ENCODE data around the gene SYNE1.
"Not testable (repeated sequence)": the region's sequence is repeated elsewhere in the genome, so short reads cannot be mapped to it uniquely, and the experiment has no call there.

The SYNE1 gene

DNA sequence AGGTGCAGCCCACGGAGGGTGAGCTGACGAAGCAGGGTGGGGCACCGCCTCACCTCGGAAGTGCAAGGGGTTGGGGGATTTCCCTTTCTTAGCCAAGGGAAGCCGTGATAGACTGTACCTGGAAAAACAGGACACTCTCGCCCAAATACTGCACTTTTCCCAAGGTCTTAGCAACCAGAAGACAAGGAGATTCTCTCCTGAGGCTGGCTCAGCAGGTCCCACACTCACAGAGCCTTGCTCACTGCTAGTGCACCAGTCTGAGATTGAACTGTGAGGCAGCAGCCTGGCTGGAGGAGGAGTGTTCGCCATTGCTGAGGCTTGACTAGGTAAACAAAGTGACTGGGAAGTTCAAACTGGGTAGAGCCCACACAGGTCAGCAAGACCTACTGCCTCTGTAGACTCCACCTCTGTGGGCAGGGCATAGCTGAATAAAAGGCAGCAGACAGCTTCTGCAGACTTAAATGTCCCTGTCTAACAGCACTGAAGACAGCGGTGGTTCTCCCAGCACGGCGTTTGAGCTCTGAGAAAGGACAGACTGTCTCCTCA is 28.0 kb downstream of the SYNE1 start:
- DNase-seq = no peak

DNA sequence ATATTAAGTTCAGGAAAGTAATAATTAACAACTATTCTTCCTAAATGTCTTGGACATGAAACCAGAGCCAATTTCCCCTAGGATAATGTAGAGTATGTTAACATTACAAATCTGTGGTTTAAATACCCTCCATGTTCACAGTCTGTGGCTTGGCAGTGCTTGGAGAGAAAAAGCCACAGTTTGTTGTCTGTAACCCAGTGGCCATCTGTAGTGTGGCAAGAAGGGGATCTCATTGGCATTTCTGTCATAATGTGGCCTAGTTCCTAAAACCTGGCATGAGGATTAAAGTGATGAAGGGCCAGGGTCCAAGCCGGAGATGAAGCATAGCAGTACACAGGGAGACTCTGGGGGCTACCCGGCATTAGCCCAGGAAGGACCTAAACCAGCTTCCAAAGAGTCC is 31.2 kb downstream of the SYNE1 start:
- DNase-seq = no peak

DNA sequence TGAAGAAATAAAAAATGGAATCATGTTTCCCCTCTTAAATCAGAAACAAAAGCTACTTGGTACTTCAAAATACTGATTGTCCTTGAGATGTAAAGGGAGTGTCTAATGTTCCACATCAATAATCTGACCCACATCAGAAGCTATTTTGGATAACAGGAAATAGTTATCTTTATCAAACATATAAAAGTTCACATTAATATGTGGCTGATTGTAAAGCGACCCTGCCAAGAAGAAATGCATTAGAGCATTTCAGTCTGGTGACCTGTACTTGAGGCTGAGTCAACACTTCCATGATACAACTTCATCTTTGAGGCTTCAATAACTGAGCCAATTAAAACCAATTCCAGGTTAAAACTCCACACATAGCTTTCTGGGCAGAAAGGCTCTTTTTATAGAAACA is 31.8 kb downstream of the SYNE1 start:
- no peak for DNase-seq

- no peak for DNase-seq
These were observed 33.3 kb downstream of the SYNE1 start for GRCh38 chr6:152603911-152604310.

DNA sequence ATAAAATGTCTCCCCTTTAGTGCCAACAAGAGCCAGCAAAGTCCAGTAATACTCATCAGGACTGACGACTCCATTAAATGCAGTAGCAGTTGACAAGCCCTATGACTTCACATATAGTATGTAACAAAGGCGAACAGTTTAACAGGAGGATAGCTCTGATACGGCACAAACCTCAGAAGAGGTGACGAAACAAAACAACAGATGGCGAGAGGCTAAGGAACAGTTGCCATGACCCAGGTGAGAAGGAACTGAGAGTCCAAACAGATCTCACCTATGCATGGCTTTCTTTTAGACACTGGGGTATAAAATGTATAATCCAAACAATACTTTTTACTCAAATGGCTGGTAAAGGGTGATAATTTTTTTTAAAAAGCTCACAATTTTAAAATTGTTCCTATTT is 37.1 kb downstream of the SYNE1 start:
- DNase-seq = no peak

DNA sequence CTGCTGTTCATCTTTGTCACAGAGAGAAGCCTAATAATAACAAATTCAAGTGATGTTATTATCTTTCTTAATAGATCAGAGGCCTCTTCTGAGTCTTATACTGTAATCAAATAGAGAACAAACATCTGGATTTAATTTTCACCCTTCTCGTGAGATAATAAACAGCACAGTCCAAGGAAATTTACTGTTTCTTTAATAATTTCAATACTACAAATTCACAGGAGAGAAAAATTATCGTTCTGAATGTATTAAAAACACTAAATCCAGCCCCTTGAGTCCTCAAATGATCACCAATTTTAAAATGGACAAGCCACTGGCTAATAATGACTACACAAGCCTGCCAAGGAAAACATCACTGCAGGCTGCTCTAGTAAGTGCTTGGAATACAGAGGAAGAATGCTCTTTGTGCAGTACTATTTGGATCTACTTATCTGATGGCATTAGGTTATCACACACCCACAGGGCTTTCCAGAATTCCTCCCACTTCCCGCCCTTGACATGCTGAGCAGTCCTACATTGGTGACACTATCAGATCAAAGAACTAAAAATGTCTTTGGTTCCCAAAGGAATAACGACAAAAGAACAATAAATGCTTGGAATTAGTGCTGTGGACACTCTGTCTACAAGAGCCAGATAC is 38.1 kb downstream of the SYNE1 start:
- no peak for DNase-seq

DNA sequence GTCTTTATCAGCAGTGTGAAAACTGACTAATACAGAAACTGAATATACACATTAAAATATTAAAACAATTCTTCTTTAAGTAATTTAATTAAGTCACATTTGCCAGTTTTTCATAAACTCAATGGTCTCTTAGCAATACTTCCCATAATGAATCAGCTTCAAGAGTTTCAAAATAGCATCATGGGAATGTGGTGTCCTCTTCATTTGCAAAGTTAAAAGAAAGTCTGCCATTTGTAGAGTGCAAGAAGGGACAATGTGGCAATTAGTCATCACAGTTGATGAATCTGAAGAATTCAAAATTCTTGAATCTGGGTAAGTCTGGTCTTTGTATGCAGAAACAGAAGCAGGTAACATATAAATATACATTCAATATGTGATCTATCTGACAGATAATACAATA is 38.7 kb downstream of the SYNE1 start:
- DNase-seq = no peak

- DNase-seq = no peak
These were observed 40.4 kb downstream of the SYNE1 start for GRCh38 chr6:152596726-152597125.

DNA sequence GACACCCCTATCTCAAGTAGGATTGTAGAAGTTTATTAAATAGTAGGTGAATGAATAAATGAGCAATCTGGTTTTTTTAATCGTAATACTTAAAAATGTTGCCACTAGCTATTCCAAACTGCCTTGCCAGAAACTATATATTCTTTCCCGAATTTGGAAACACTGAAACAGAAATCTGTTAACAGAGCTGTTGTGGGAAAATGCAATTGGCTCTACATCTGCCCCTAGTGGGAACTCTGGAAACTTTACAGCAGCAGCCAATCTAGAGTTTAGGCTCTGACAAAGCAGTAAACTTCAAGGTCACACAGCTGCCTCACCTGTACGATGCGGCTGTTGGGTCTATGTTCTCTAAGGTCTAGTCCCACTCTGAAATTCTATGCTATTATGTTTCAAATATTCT is 41.7 kb downstream of the SYNE1 start:
- no peak for DNase-seq

- no peak for DNase-seq
These were observed 42.5 kb downstream of the SYNE1 start for GRCh38 chr6:152594701-152595100.

DNA sequence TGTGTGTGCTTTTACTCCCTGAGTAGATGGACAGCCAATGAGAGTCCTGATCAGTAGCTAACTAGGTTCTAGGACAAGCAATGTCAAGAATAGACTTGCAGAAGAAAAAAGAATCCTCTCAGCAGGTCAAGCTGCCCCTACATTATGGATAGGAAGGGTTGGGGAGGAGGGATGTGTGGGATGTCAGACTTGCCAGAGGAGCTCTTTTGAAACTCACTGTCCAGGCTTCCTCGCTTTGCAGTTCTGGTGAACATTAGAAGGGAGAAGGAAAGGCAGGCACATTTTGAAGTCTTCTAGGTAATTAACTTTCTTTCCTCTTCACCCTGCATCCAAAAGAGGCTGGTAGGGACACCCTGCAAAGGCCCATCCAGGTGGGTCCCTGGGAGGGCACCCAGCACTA is 48.7 kb downstream of the SYNE1 start:
- DNase-seq = no peak

GRCh38 chr6:152587473-152587872 is 49.7 kb downstream of the SYNE1 start:
- no peak for DNase-seq

- DNase-seq = no peak
These were observed 51.9 kb downstream of the SYNE1 start for GRCh38 chr6:152585236-152585635.

- DNase-seq = no peak
These were observed 53.3 kb downstream of the SYNE1 start for GRCh38 chr6:152583888-152584287.

DNA sequence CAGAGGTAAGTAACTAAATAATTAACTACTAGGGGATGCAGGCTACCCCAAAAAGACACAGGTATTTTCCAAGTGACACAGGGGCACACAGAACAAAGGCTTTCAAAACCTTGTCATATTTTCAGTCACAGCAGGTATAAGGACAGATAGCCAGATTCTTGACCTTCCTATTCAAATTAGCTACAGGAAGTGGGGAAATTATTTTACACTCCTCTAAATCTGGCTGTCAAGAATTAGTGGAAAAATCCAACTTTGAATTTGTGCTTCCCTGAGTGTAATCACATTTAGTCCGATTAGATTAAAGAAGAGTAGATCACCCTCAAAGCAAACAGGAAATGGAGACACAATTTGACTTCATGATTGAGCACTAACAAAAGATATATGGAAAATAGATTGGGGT is 60.6 kb downstream of the SYNE1 start:
- DNase-seq = no peak

- no peak for DNase-seq
These were observed 61.5 kb downstream of the SYNE1 start for GRCh38 chr6:152575621-152576150.

DNA sequence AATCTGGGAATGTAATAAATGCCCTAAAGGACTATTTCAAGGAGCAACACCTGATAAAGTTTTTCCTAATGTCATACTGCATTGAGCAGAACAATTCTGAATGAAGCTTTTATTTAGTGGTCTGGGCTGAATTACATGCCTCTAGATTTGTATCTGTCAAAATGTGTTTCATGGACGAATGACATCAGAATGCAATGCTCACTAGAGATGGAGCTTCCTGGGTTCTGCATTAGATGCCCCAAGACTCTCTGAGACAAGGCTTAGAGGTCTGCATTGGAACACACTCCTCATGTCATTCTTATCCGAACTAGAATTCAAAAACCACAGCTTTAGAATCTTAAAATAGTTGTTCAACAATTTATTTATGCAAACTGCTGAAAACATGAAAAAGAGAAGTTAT is 62.0 kb downstream of the SYNE1 start:
- no peak for DNase-seq

GRCh38 chr6:152573762-152574161 is 63.4 kb downstream of the SYNE1 start:
- no peak for DNase-seq

DNA sequence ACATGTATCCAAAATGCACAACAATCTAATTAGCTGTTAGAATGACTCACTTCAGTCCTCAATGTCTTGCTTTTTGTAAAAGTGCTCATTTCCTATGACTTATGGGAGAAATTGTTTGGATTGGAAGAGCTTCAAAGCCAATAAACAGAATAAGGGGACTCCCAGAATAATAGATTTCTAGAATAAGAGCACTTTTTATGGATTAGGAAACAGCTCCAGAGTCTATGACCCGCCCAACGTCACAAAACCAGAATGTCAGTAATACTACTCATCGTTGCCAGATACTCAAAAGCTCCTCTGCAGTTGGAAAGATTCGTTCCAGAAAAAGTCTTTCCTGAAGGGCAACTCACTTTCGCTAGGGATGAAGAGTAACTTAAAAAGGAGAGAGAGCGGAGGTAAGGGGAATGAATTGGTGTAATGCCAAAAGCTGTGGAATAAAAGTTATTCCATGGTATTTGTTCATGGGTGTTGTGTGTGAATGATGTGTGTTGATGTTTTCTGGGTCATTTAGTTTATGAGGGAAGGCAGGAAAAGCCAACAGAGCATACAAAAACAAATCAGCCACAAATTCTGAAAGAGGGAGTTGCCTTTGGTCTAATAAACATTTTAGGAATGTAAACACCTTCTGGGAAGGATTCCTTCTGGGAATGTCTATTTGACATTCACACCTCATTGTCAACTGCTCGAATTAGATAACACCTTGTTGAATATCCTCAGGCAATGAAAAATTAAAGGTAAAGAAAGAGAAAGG is 64.6 kb downstream of the SYNE1 start:
- DNase-seq = no peak

- DNase-seq = no peak
These were observed 65.2 kb downstream of the SYNE1 start for GRCh38 chr6:152571943-152572337.

DNA sequence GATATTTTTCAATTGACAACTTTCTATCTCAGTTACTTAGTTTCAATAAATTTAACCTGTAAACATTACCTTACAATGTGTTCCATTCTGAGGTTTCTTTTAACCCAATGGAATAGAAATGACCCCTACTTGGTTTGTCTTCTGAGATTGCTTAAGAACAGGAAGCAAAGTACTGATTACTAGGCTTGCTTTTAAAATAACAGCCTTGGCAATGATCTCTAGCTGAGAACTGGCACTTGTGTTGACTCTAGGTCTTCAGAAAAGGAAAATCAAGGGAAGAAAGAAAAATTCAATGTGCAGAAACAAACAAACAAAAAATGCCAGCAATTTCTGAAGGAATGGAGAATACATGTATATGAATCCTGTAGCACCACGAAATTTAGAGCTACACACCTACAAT is 66.1 kb downstream of the SYNE1 start:
- no peak for DNase-seq

DNA sequence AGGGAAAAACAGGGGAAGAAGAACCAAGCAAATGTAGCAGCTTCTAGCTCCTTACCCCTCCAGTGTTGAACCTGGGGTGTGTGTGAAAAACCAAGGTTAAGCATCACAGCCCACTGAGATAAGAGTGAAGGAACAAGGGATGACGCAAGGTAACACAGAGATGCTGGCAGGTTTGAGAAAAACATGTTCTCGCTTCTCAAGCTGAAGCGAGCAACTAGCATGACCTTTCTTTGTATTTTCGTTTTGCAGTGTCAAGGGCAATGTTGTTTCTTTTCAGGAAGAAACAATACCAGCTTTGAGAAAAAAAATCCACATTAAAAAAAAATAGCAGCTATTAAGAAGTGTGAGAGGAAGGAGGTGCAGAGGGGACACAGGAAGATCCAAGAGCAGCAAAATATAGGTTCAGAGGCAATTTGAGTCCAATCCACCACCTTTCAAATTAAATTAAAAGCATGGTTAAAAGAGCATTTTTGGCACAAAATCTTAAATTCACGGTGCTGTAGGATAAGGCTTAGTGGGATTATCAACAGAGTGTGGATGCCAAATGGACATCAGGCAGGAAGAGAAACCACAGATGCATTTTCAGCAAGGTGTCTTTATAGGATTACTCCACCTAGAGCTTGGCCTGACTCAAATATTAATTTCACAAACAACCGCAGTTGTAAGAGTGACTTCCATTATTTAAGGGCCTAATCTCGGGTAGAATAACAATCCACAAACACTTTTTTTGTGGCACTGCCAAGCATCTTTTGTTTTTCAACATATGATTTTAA is 70.9 kb downstream of the SYNE1 start:
- DNase-seq = no peak

DNA sequence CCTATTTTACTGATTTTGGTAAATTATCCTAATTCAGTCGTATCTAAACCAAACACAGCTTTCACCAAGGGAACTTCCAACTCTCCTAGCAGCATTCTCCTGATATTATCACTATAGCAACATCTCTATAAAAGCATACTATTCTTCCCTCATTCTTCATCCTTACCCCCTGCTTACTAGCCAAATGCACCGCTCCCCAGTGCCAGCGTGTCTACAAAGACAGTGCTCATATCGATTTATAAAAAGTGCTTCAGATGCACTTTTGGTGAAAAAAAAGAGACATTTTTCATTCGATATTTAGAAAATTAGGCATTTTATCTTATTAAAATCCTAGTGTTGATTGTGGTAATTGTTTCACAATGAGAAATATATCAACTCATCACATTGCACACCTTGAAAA is 74.0 kb downstream of the SYNE1 start:
- DNase-seq = no peak

DNA sequence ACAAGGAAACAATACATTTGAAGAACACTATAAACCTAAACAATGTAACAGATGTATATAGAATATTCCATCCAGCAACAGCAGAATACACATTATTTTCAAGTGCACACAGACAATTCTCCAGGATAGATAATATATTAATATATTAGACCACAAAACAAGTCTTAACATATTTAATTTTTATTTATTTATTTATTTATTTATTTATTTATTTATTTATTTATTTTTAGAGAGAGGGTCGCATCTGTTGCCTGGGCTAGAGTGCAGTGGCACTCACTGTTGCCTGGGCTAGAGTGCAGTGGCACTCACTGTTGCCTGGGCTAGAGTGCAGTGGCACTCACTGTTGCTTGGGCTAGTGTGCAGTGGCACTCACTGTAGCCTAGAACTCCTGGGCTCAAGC is 78.4 kb downstream of the SYNE1 start:
- not testable (repeated sequence) for DNase-seq
